Psoas muscle (tissue), 8 donors: ENCODE results near the gene CHST5. TPM values are rescaled to one million over a fixed set of nuclear protein-coding genes. Genes with fewer than 3 reads are reported as not detected.

Source experiments
- ATAC-seq, 4 donors: fragments of 200-7000 bp; cut with Tn5 transposase; one replicate each; pipeline ENCODE4 v1.9.1; 2020; ENCODE audit warnings: moderate library complexity in 3 of 4, mild to moderate bottlenecking in 2 of 4
- DNase-seq, 2 donors: peaks; one replicate each; pipeline ENCODE4 v3.0.0-alpha.2; 2020
- H3K27ac ChIP-seq: fragments of 200-600 bp; one replicate; pipeline ENCODE4 v1.8.0; 2022
- H3K27me3 ChIP-seq, 3 donors: fragments of 200-600 bp in 1 of 3; one replicate each; pipeline versions ENCODE4 v1.6.1 to v1.8.0; 2013 to 2022; ENCODE audit warnings: low read length in 2 of 3, mild to moderate bottlenecking in 2 of 3, moderate library complexity in 1 of 3; ENCODE audit not compliant: insufficient read depth in 3 of 3
- H3K36me3 ChIP-seq, 2 donors: fragments of 200-600 bp in 1 of 2; one replicate each; pipeline versions ENCODE4 v1.6.1 to v1.8.0; 2013 to 2022; ENCODE audit warnings: low read depth in 1 of 2, mild to moderate bottlenecking in 1 of 2, moderate library complexity in 1 of 2; ENCODE audit not compliant: insufficient read depth in 1 of 2
- H3K4me1 ChIP-seq: fragments of 200-600 bp; one replicate; pipeline ENCODE4 v1.8.0; 2022
- H3K4me3 ChIP-seq: fragments of 200-600 bp; one replicate; pipeline ENCODE4 v1.8.0; 2022; ENCODE audit warnings: mild to moderate bottlenecking
- H3K9me3 ChIP-seq: fragments of 200-600 bp; one replicate; pipeline ENCODE4 v1.8.0; 2022
- WGBS, 3 donors: extraction: QIAGEN DNeasy Blood & Tissue Kit; methylation state at CpG; one replicate each; pipeline versions ENCODE4 v1.1.6 to v1.1.7; 2013; 5-methylcytosine and 5-hydroxymethylcytosine counted together
- intact Hi-C, 2 donors: fragments of 100-400 bp; cut with DNase I; formaldehyde crosslinking; loops; one replicate each; pipeline versions ENCODE4 v1.11.0 to v1.14.2; 2022
- polyA plus RNA-seq, 3 donors: library from polyadenylated mRNA; stranded (reverse); fragments of 200-250 nt; gene quantifications; one replicate each; pipeline ENCODE4 v1.2.3, GENCODE V29; 2013
- total RNA-seq, 4 donors: library from RNA; stranded (reverse); fragmentation: NEBNext Ultra II Directional in 2 of 4; extraction: Animal tissue kit (Norgen Biotek cat#: 25700) in 2 of 4; gene quantifications; one replicate each; pipeline versions ENCODE4 v1.2.1 to v1.2.4, GENCODE V29; 2021 to 2023
- TF ChIP-seq, protein P1 (sequence below): fragments of 200-600 bp; IDR thresholded peaks from one replicate; pipeline ENCODE4 v1.8.0; 2022; ENCODE audit warnings: antibody characterized with exemption
- donor health status: healthy with polysubstance abuse.
- donor health status: DM: no; HTN: no; CAD: no; lungs with moderate emphysema.
- donor health status: Bipolar disorder and iron deficiency.
- donor health status: healthy.
- donor health status: DM: yes; HTN: yes; CAD: no.
- donor health status: DM: no; HTN: no; CAD: no.
- donor health status: DM: no; HTN: no; CAD: no.
- donor health status: DM: yes; HTN: yes; CAD: no.

The CHST5 gene
- total and polyA plus RNA-seq, 7 donors, result 0.04 to 0.27 (median 0.14) TPM; not detected in 4

DNA sequence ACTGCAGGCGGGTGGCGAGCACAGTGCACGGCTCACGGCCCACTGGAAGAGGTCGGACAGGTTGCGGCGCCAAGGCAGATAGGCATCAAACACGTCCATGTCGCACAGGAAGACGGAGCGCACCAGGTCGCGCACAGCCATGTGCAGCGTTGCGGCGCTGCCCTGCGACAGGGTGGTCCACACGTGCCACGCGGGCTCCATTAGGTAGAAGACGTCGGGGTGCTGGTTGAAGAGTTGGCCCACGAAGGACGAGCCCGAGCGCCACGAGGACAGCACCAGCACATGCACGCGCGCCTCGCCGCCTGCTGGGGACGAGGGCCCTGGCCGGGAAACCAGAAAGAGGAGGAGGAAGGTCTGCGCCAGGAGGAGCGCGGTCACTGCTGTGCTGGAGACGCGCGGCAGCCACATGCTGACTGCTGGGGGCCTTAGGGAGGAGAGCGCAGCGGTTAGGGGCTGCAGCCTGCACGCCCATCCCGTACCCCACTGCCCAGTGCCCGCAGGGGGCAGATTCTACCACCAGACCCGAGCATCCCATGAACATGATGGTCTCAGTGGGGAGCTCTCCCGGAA lies 56.4 kb downstream of the CHST5 start:
- WGBS, 3 donors, result 94 to 97% (median 95%) methylated on average over 46 to 47 of the region's 47 CpGs
- no peaks in the 10 kb centered on the region for H3K36me3 ChIP-seq
- peaks cover 4% of the 10 kb centered on the region for H3K4me1 ChIP-seq
- no peak overlapping the region for H3K4me3 ChIP-seq
- H3K27me3 ChIP-seq, result no peaks in the 10 kb centered on the region
- intact Hi-C loops, result no loop called here
- ATAC-seq (no peak), DNase-seq (no peak)
- no peaks in the 10 kb centered on the region for H3K9me3 ChIP-seq
- TF ChIP-seq, protein P1, sequence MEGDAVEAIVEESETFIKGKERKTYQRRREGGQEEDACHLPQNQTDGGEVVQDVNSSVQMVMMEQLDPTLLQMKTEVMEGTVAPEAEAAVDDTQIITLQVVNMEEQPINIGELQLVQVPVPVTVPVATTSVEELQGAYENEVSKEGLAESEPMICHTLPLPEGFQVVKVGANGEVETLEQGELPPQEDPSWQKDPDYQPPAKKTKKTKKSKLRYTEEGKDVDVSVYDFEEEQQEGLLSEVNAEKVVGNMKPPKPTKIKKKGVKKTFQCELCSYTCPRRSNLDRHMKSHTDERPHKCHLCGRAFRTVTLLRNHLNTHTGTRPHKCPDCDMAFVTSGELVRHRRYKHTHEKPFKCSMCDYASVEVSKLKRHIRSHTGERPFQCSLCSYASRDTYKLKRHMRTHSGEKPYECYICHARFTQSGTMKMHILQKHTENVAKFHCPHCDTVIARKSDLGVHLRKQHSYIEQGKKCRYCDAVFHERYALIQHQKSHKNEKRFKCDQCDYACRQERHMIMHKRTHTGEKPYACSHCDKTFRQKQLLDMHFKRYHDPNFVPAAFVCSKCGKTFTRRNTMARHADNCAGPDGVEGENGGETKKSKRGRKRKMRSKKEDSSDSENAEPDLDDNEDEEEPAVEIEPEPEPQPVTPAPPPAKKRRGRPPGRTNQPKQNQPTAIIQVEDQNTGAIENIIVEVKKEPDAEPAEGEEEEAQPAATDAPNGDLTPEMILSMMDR, result no peak
- H3K27ac ChIP-seq, result no peak overlapping the region

Other genes with a start within 250 kb of the CHST5 start
- 10 to 100 TPM; 16.6 to 21.9 (median 19.6) TPM for gene CFDP1, start 102.6 kb downstream of the CHST5 start, total RNA-seq
- gene CFDP1, start 102.6 kb downstream of the CHST5 start, polyA plus RNA-seq, result 10 to 100 TPM; 37.6 to 78.2 (median 39.2) TPM
- gene TMEM170A, start 71.4 kb downstream of the CHST5 start, total RNA-seq, result 1 to 10 TPM; 5.9 to 7.9 (median 7.0) TPM
- gene TMEM170A, start 71.4 kb downstream of the CHST5 start, polyA plus RNA-seq, result 1 to 10 TPM; 3.1 to 9.5 (median 9.2) TPM
- under 1 TPM; 0.04 to 0.20 (median 0.15) TPM for gene CHST6, start 40.7 kb downstream of the CHST5 start, total RNA-seq
- gene CHST6, start 40.7 kb downstream of the CHST5 start, polyA plus RNA-seq, result 1 to 10 TPM in 1 of 3 donors, under 1 TPM in 2; 0.01 to 5.8 (median 0.08) TPM
- 1 to 10 TPM; 1.8 to 2.6 (median 2.1) TPM for gene TMEM231, start 20.1 kb upstream of the CHST5 start, total RNA-seq
- 1 to 10 TPM; 2.4 to 4.2 (median 2.7) TPM for gene TMEM231, start 20.1 kb upstream of the CHST5 start, polyA plus RNA-seq
- 100 to 1,000 TPM; 107 to 180 (median 148) TPM for gene GABARAPL2, start 30.3 kb upstream of the CHST5 start, total RNA-seq
- 100 to 1,000 TPM; 116 to 215 (median 188) TPM for gene GABARAPL2, start 30.3 kb upstream of the CHST5 start, polyA plus RNA-seq
- gene ADAT1, start 87.2 kb upstream of the CHST5 start, total RNA-seq, result 10 to 100 TPM; 15.6 to 25.3 (median 20.3) TPM
- 10 to 100 TPM in 2 of 3 donors, 1 to 10 TPM in 1; 6.9 to 26.1 (median 14.7) TPM for gene ADAT1, start 87.2 kb upstream of the CHST5 start, polyA plus RNA-seq
- gene KARS1, start 111.6 kb upstream of the CHST5 start, total RNA-seq, result 100 to 1,000 TPM; 162 to 185 (median 178) TPM
- gene KARS1, start 111.6 kb upstream of the CHST5 start, polyA plus RNA-seq, result 100 to 1,000 TPM; 172 to 232 (median 208) TPM
- gene TERF2IP, start 111.7 kb upstream of the CHST5 start, total RNA-seq, result 10 to 100 TPM; 48.0 to 59.0 (median 56.6) TPM
- 10 to 100 TPM; 29.8 to 56.5 (median 45.8) TPM for gene TERF2IP, start 111.7 kb upstream of the CHST5 start, polyA plus RNA-seq
- not detected for gene CPHXL2, start 140.9 kb upstream of the CHST5 start, total RNA-seq
- not detected for gene CPHXL2, start 140.9 kb upstream of the CHST5 start, polyA plus RNA-seq
- gene DUXB, start 165.4 kb upstream of the CHST5 start, total RNA-seq, result not detected
- not detected for gene DUXB, start 165.4 kb upstream of the CHST5 start, polyA plus RNA-seq
- not detected for gene CPHXL, start 190.4 kb upstream of the CHST5 start, total RNA-seq
- gene CPHXL, start 190.4 kb upstream of the CHST5 start, polyA plus RNA-seq, result not detected